GM12801 (cell line): Measurements from ENCODE around the gene IGF2R.

ENCODE experiments used
- CTCF ChIP-seq: IDR thresholded peaks from one replicate; pipeline ENCODE4 v1.5.1; 2011; ENCODE audit warnings: control low read depth; ENCODE audit not compliant: insufficient read length; ENCODE audit errors: extremely low read depth

Gene IGF2R

GRCh38 chr6:159933077-159933476 is 35.8 kb upstream of the IGF2R start:
- no peak for TF ChIP-seq CTCF

- TF ChIP-seq CTCF, result no peak
These were observed 34.7 kb upstream of the IGF2R start for GRCh38 chr6:159934181-159934580.

- no peak for TF ChIP-seq CTCF
These were observed 33.8 kb upstream of the IGF2R start for GRCh38 chr6:159935065-159935464.

GRCh38 chr6:159935633-159936032 is 33.2 kb upstream of the IGF2R start:
- TF ChIP-seq CTCF, result no peak

GRCh38 chr6:159939591-159940016 is 29.3 kb upstream of the IGF2R start:
- TF ChIP-seq CTCF, result no peak

- TF ChIP-seq CTCF, result no peak
These were observed 27.4 kb upstream of the IGF2R start for GRCh38 chr6:159941286-159942113.

- TF ChIP-seq CTCF, result no peak
These were observed 25.7 kb upstream of the IGF2R start for GRCh38 chr6:159943101-159943632.
